Esophagus muscularis mucosa (tissue), 4 donors: ENCODE measurements around the gene OR13J1.

Experiments
- CTCF ChIP-seq, 3 experiments: fragments of 200-600 bp in 2 of 3; fragments of 450-650 bp in 1 of 3; sonication (generic) in 2 of 3; IDR thresholded peaks; one replicate each; pipeline ENCODE4 v1.5.1; 2017 to 2019; ENCODE audit warnings: antibody characterized with exemption in 3 of 3, mild to moderate bottlenecking in 2 of 3, moderate library complexity in 1 of 3
- EP300 ChIP-seq: sonication (generic); formaldehyde crosslinking; IDR thresholded peaks from one replicate; pipeline ENCODE4 v1.6.1; 2017; ENCODE audit warnings: antibody characterized with exemption
- POLR2A ChIP-seq: fragments of 450-650 bp; IDR thresholded peaks from one replicate; pipeline ENCODE4 v1.6.1; 2017; ENCODE audit warnings: antibody characterized with exemption, moderate library complexity, mild to moderate bottlenecking, low read depth

- TF ChIP-seq CTCF (IDR thresholded peaks at IDR 0.05): no peak
- no peak for TF ChIP-seq EP300
- TF ChIP-seq POLR2A: no peak
Observed at GRCh38 chr9:35841645-35841900, 28.6 kb downstream of the OR13J1 start.
